Stimulated activated CD8-positive, alpha-beta memory T cell treated with anti-CD3 and anti-CD28 coated beads, Interleukin-4, amount 100 ng/mL, for 24 hours (primary cell): ENCODE data around the gene COL18A1.
"Not testable (repeated sequence)": the region's sequence is repeated elsewhere in the genome, so short reads cannot be mapped to it uniquely, and the experiment has no call there.

Experiments
- DNase-seq: peaks from one replicate; pipeline ENCODE4 v3.0.0-alpha.2; 2020; ENCODE audit warnings: low read depth

The COL18A1 gene

DNA sequence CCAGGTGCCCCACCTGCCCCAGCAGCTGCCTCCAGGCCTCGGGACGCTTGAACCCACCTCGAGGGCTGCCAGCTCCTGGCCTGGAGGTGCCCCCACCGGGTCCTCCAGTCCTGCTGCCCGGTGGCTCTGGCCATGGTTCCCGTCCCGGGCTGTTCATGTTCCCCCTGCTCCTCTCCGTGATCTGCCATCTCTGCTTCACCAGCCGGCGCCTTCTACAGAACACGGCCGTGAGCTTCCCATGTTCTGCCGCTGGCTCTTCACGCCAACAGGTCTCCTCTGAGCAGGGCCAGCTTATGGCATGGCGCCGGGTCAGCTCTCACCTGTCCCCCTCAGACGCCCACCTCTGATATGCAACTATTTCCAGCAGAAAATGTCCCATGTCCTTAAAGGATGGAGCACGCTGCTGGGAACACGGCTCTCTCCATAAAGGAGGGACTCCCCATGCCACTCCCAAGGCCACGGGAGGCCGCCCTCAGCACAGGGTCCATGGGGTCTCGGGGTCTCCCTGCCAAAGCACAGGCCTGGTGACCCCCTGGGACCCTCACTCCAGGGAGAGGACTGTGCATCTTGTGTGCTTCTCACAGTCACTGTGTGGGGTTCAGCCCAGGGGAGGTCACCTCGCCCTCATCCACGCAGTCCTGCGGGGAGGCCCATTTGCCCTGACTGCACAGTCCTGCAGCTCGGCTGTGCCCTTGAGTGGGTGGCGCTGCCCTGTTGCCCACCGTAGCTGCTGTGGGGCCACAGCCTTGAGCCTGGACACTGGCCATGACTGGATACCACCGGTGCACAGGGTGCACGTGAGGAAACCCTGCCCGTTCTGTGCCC is 36.7 kb downstream of the COL18A1 start:
- no peak for DNase-seq

DNA sequence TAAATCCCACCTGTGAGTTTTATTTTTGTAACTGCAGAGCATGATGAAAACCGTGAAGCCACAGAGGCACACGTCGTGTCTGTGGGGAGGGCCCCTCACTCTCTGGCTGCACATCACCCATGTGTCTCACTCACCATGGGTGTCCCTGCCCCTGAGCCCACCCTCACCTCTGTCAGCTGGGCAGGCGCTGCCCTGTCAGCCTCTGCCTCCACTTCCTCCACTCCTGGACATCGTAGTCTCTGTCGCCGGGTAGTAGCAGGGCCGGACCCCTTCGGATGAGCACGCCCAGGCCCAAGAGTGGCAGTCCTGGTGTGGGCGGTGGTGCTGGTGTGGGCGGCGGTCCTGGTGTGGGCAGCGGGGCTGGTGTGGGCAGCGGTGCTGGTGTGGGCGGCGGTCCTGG is 37.3 kb downstream of the COL18A1 start:
- DNase-seq = no peak

DNA sequence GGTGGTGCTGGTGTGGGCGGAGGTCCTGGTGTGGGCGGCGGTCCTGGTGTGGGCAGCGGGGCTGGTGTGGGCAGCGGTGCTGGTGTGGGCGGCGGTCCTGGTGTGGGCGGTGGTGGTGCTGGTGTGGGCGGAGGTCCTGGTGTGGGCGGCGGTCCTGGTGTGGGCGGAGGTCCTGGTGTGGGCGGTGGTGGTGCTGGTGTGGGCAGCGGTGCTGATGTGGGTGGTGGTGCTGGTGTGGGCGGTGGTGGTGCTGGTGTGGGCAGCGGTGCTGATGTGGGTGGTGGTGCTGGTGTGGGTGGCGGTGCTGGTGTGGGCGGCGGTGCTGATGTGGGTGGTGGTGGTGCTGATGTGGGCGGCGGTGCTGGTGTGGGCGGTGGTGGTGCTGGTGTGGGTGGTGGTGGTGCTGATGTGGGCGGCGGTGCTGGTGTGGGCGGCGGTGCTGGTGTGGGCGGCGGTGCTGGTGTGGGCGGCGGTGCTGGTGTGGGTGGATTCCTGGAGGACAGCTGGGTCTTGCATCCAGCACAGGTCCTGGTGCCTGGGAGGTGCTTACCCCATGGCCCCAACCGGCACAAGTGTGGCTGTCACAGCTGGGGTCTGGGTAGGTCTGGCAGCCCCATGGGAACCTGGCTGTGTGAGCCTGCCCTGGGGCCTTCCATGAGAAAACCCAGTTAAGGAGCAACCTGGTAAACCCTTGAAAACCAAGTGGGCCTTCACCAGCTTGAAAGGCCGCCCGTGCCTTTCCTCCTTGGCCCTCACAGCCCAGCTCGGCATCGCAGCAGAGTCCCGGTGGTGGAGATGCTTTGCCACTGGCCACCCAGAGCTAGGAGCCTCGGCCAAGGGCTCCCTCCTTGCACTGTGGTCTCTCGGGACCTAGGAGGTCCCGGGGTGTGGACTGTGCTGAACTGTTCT is 38.0 kb downstream of the COL18A1 start:
- not testable (repeated sequence) for DNase-seq

DNA sequence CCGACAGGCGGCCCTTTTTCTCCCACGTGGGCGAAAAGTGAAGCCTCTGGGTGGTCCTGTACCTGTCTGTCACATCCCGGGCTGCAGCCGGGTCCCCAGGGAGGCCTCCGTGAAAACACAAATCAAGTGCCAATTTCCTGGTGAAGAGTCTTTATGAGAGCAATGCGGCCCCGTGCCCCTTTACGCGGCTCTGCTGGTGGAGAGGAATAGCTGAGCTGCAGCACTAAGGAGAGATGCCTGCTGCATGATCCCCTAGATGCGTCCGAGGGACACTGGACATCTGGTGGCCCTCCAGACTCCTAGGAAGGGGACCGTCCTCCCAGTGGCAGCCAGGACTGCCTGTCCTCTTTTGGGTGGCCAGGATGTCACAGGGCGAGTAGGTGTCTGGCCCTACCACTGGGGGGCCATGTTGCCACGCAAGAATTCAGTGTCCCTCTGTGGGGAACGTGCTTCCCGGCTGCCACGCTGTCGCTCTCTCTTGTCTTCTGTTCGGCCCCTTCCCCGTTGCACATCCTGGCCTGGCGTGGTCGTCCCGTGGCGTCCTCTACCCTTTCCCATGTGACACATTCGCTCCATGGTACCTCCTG is 38.7 kb downstream of the COL18A1 start:
- no peak for DNase-seq

DNA sequence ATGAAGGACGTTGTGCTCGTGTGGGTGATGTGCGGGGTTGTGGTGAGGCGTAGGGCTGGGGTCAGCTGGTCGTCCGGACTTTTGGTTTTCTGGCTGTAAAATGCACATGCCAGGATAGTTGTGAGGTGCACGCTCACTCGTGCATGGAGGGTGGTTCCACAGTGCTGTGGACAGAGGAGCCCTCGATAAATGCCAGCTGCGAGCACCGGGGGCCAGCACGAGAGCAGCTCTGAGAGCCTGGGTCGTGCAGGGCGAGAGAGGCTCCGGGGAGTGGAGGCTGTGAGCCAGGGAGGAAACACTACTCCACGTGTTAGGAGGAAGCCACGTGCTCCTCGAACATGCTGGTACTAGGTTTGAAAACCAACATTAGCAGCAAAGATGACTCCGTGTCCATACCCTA is 39.4 kb downstream of the COL18A1 start:
- DNase-seq = no peak

DNA sequence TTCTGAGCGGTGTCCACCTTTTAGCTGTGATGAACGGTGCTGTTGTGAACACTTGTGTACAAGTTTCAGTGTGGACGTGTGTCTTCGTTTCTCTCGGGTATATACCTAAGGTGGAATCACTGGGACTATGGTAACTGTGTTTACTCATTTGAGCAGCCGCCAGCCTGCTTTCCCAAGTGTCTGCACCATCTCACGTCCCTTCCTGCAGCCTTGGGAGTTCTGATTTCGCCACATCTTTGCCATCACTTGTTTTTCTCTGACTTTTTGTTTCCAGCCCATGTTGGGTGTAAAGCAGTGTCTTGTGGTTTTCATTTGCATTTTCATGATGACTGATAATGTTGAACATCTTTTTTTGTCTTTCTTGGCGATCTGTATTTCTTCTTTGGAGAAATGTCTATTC is 40.4 kb downstream of the COL18A1 start:
- DNase-seq = no peak

DNA sequence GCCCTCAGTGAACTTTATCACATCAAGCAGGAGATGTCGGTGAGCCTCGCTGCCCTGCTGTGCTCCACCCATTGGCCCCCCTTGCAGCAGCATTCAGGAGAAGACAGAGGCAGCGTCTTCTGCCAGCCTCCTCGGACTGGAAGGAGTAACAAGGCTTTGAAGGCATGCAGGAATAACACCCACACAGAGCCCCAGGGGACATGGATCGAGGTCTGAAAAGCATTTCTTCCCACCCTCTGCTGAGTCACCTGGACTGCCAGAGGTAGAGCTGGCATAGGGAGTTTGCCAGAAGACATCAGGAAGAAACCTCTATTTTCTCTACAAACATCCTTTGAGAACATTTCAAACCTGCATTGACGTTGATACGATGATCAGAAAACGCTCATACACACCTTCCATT is 42.9 kb downstream of the COL18A1 start:
- no peak for DNase-seq

DNA sequence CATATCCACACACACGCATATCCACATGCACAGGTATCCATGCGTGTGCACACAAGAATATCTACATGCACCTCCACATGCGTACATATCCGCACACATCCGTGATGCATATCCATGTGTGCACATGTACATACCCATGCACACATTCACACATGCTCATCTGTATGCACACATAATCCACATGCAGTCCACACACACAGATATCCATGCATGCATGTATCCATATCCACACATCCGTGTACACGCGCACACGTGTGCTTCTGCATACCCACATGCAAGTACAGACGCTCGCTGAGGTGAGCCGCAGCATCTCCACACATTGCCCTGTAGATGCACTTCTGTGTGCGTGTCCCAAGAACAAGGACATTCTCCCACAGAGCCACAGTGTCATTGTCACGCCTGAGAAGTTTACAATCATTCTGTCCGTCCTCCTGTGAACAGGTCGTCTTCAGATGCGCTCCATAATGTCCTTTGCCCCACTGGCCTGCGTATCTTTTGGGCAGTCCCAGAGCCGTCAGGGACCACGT is 43.4 kb downstream of the COL18A1 start:
- DNase-seq = no peak

DNA sequence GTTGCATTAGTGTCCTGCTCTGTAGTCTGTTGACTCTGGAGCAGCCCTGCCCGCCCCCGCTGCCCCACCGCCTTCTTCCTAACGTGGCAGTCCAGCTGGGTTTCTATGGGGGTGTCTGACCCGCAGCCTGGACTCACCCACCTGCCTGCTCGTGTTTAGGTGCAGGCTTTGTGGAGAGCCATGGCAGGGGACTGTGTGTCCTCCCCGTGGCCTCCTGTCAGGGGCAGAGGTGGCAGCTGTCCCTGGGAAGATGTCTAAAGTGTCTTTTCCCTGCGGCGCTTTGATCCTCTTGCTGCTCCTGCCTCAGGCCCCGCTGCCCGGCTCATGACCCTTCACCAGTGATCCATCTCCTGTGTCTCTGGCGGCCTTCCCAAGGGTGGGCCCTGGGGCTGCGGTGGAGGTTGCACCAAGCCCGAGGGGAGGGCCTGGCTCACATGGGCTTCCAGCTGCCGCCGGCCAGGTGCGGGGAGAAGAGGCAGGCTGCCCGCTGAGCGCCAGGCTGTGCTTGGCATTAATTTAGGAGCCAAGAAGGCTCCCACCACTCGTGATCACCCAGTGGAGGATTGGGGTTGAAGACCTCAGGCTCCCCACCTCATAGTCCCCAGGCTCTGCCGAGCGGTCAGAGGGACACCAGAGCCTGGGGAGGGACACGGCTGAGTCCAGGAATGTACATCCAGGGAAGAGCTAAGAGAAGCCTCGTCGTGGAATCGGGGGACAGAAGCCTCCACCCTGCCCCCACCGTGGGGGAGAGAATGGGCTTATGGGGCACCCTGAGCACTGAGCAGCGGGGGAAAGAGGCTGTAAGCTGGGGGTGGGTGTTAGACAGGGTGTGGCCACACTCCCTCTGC is 44.1 kb downstream of the COL18A1 start:
- DNase-seq = no peak

DNA sequence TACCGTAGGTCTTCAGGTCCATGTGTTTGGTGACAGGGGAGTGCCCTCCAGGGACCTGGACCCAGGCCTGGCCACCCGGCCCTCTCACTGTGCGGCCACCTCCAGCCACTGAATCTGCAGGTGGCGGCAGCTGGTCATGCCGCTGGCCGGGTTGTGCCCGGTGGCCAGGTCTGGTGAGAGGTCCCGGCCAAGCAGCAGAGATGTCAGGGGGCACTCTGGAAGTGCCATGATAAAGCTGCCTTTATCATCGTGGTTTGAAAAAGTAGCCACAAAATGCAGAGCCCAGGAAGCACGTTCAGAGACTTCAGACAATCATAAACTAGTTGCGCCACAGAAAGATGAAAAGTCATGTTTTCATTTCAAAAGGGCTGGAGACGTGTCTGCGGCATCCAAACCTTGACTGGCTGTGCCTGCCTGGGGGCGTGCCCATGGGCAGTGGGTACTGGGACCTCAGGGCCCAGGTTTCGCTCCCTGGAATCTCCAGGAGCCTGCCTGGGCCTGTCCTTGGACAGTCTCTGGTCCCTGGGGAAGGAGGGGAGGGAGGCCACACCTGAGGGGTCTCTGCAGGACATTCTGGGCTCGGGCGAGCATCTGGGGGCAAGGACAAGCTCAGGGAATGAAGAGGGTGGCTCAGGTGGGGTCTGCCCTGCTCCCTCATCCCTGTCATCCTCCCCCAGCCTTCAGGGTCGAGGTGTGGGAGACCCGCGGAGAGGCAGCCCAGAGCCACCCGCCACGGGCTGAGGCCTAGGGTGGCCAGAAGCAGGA is 44.9 kb downstream of the COL18A1 start:
- DNase-seq = no peak

DNA sequence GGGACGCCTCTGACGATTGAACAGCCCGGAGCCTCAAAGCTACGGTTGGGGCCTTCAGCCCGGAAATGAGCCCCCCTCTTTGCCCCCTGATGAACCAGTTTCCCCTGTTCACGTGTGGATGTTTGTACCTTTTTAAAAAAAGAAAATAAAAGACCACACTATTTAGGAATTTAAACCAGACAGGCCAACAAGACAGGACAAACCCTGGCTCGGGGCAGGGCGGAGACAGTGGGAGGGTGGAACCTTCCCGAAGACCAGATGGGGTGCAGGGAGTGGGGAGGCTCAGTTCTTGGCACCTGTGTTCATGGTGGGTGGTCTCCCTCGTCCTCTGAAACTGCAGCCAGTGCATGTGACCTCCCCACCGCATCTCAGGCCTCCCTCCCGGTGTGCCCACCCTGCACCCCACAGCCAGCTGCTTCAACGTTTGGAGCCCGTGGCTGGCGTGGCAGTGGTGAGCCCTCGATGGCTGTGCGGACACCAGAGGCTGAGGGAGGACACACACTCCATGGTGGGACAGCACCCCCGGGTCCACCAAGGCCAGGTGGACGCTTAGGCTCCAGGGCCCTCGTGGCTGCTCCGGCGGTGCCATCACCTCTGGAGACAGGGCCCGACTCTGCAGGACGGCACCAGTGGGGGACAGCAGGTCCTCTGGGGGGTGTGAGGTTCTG is 45.6 kb downstream of the COL18A1 start:
- DNase-seq = no peak

DNA sequence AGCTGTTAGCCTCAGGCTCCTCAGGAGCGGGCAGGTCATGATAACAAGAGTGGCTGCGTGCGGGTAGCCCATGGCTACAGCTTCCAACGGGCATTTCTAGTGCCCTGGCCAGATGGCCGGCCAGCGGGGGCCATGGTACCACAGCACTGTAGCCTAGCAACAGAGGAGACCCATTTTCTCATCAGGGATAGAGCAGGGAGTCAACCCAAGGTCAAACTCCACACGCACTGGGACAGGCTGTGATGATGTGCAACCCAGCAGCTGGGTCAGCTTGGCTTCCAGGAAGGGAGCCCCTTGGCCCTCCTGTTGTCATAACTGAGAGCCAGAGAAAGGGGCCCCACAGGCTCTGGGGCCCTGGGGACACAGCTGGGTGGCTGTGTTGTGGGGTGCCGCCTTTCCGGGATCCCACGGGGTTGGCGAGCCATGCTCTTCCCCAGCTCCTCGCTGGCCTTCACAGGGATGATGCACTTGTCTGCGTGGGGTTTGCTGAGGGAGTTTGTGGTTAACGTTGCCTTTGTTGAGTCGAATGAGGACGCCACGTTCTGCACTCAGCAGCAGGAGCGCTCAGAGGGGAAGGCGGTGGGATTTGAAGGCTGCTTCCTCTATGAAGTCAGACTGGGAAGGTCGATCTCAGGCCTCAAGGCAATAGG is 46.3 kb downstream of the COL18A1 start:
- DNase-seq = no peak

DNA sequence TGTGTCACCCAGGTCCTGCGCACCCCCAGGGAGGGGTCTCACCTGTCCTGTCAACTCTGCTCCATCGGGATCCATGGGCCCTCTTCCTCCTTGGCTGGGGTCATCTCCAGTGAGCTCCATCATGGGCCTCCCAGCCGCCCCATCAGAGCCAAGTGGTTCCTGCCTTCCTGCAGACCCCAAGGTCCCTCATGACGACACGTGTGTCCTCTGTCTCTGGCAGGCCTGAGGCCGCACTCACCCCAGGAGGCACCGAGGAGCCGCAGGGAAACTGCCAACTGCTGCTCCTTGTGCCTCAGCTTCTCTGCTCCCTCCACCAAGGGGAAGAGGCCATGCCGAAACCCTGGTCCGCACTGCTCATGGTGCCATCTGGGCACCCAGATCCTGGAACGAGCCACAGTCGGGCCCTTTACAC is 46.8 kb downstream of the COL18A1 start:
- DNase-seq = no peak

DNA sequence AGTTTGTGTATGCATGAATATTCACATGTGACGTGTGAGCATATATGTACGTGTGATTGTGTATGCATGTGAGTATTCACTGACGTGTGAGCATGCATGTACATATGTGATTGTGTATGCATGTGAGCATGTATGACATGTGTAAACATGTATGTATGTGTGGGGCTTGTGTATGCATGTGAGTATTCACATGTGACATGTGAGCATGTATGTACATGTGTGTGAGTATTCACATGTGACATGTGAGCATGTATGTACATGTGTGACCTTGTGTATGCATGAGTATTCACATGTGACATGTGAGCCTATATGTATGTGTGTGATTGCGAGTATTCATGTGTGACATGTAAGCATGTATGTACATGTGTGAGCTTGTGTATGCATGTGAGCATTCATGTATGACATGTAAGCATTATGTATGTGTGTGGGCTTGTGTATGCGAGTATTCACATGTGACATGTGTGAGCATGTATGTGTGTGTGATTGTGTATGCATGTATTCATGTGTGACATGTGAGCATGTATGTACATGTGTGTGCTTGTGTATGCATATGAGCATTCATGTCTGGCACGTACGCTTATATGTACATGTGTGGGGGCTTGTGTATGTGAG is 47.8 kb downstream of the COL18A1 start:
- no peak for DNase-seq

DNA sequence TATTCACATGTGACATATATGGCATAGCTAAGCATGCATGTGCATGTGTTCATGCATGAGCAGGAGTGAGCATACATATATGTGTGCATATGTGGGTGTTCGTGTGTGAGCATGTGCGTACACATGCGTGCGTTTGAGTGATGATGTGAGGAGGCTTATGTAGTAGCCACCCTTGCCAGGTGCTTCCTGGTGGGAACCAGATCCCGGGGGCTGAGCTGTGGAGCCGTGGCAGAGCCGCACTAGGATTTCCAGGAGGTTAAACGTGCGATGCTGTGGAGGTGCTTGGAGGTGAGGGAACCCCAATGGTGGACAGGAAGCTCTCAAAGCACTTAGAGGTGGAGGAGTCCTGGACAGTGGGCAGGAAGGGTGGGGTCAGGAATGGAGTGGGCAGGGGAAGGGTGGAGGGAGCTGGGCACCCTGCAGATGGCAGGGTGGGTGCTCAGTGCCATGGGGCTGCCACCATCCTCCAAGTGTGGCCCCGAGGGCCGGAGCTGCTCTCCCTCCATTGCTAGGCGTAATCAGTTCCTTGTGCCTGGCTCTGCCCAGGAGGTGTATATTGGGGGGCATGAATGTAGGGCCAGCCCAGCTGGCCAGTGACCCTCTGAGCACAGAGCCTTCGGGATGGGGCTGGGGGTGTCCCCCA is 48.5 kb downstream of the COL18A1 start:
- DNase-seq = no peak

DNA sequence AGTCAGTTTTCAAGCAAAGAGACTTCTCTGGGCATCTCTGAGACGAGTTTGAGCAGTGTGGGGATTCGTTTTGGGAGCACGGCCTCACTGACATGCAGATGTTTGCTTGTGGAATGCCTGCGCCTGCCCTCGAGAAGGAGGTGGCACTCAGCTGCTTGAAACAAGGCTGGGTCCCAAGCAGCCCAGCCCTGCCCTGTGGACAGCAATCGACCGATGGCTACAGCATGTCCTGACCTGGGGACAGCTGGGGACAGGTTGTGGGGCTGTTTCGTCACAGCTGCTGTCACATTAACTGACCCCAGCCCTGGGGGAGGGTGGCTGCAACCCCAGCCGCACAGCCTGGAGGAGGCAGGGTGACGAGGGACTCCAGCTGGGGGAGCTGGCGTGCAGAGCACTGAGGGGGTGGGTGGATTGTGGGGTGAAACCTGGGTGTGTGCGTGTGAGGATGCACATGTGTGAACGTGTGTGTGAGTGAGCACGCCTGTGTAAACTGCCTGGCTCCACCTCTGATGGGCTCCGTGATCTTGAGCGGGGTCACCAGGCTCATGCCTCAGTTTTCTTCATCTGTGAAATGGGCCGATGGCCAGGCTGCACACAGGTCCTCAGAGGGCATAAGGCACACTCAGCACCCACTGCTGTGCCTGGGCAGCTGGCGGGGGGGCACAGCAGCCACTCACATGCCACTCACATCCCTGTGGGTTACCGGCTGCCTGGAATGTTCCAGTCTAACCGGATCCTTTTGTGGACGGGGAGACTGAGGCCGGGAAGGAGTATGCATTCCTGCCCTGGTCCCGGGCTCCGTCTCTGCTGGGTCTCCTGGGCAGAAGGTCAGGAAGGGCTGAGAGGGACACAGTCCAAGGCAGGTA is 49.3 kb downstream of the COL18A1 start:
- DNase-seq = no peak

DNA sequence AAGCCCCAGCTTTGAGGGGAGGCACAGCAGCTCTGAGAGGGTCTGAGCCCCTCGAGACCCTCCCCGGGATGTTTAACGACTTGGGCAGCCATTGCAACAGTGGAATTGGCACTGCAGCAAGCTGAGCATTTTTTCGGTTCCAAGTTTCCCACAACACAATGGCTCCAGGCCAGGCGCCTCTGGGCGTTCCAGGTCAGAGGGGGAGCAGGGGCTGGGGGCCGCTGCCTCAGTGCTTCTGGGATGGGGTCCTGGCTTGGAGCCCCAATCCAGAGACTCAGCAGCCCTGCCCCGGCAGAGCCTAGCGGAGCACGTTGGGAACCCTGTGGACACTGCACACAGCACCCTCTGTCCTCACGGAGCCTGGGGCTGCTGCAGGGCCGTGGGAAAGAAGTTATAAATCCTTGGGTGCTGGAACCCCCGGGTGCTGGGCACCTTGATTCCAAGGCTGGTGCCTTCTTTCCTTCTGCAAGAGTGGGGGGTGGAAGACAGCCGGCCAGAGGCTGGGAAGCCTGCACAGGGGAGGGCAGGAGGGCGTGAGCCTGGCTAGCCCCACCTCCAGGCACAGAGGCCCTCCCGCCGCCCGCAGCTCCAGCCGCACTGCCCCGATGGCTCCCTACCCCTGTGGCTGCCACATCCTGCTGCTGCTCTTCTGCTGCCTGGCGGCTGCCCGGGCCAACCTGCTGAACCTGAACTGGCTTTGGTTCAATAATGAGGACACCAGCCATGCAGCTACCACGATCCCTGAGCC is 50.1 kb downstream of the COL18A1 start:
- no peak for DNase-seq
